GM20000 (cell line): ENCODE measurements around the gene RNF151.

Experiments
- DNase-seq: peaks from one replicate; pipeline ENCODE4 v3.0.0; 2012; ENCODE audit warnings: low spot score
- CTCF ChIP-seq: IDR thresholded peaks from 2 replicates; pipeline ENCODE4 v1.5.1; 2012; ENCODE audit warnings: mild to moderate bottlenecking, control low read depth; ENCODE audit errors: extremely low read depth, missing control alignments

RNF151 gene

GRCh38 chr16:1974157-1975070 is 7.8 kb downstream of the RNF151 start:
- no peak for TF ChIP-seq CTCF
- DNase-seq, result no peak

DNA sequence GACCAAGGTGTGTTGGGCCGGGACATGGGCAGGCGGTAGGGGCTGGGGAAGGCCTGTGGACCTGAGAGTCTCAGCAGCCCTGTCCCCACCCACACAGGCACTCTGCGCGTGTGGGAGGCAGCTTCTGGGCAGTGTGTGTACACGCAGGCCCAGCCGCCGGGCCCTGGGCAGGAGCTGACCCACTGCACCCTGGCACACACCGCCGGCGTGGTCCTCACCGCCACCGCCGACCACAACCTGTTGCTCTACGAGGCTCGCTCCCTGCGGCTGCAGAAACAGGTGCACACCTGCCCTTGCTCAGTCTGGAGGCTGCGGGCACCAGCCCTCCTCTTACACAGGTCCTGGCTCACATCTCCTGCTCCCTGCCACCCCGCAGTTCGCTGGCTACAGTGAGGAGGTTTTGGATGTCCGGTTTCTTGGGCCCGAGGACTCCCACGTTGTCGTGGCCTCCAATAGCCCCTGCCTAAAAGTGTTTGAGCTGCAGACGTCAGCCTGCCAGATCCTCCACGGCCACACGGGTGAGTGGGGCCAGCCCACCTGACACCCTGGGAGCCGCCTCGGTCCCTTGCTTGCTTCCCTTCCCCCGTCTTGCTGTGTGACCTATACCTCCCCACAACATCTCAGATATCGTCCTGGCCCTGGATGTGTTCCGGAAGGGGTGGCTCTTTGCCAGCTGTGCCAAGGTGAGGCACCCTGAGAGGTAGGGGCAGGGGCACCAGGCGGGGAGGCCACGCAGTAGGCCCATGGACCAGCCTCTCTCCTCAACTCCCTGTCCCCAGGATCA is 9.0 kb downstream of the RNF151 start:
- no peak for TF ChIP-seq CTCF

GRCh38 chr16:1976216-1976520 is 9.5 kb downstream of the RNF151 start:
- TF ChIP-seq CTCF, result no peak
- DNase-seq, result no peak

More for the DNA sequence above, 9.0 kb downstream of the RNF151 start:
- no peak for DNase-seq

DNA sequence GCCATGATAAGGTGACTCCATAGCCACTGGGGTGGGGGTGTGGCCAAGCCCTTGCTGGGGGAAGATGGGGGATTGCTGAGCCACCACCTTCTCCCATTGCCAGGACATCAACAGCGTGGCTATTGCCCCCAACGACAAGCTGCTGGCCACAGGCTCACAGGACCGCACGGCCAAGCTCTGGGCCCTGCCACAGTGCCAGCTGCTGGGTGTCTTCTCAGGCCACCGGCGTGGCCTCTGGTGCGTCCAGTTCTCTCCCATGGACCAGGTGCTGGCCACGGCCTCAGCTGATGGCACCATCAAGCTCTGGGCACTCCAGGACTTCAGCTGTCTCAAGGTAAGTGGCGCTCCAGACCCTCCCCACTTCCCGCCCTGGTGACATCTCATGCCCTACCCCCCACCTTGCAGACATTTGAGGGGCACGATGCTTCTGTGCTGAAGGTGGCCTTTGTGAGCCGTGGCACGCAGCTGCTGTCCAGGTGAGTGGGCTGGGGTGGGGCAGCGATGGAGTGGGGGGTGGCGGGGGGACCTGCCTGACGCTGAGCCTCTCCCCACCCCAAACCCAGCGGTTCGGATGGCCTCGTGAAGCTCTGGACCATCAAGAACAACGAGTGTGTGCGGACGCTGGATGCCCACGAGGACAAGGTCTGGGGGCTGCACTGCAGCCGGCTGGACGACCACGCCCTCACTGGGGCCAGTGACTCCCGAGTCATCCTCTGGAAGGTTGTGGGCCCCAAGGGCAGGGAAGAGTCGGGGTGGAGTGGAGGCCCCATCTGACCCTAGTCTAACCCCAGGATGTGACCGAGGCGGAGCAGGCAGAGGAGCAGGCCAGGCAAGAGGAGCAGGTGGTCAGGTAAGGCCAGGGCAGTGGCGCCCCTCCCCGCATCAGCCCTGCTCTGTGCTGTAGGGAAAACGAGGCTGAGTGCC is 10.6 kb downstream of the RNF151 start:
- DNase-seq, result no peak
- TF ChIP-seq CTCF, result no peak

- DNase-seq, result no peak
- TF ChIP-seq CTCF, result no peak
Observed at GRCh38 chr16:1977875-1978268, 11.2 kb downstream of the RNF151 start.

- no peak for TF ChIP-seq CTCF
- no peak for DNase-seq
Observed at GRCh38 chr16:1978476-1979120, 11.9 kb downstream of the RNF151 start.
